Measurements from ENCODE around the gene PAX8. TPM values are rescaled to one million over a fixed set of nuclear protein-coding genes. Genes with fewer than 3 reads are reported as not detected.

Gene PAX8
- total RNA-seq, 1 donor from 2014 or later: 1.4 TPM

DNA sequence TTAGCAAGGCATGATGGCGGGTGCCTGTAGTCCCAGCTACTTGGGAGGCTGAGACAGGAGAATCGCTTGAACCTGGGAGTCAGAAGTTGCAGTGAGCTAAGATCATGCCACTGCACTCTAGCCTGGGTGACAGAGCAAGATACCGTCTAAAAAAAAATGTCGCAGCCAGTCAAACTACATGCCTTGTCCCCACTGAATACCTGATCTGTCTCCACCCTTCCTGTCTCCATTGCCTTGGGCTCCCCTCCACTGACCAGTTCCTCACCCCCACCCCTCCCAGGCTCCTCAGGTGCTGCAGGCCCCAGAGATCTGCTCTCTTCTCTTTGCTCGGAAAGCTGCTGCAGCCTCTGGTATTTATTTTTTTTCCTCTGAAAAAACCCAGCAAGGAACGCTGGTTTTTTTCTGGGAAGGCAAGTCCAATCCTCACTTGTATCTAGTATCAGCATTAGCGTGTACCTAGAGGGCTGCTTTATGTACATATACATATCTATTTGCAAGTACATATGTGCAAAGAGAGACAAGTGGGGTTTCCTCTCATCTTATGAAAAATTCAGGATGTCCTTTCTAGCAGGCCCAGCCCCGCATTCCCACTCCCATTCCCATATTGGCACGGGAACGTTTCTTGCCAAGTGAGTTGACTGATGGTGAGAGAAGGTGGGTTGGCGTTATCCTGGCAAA, 100.5 kb downstream of the PAX8 start:
- peaks cover 11% of the 10 kb centered on the region for H3K4me1 Mint-ChIP-seq (ENCODE audit: low read depth, unreplicated experiment)
- no peak overlapping the region for H3K27ac Mint-ChIP-seq (ENCODE audit: unreplicated experiment)
- DNase-seq: no peak
- peaks cover 11% of the 10 kb centered on the region for H3K27me3 Mint-ChIP-seq (ENCODE audit: unreplicated experiment)
- H3K4me3 Mint-ChIP-seq (ENCODE audit: unreplicated experiment): no peak overlapping the region
- TF ChIP-seq, protein P1, sequence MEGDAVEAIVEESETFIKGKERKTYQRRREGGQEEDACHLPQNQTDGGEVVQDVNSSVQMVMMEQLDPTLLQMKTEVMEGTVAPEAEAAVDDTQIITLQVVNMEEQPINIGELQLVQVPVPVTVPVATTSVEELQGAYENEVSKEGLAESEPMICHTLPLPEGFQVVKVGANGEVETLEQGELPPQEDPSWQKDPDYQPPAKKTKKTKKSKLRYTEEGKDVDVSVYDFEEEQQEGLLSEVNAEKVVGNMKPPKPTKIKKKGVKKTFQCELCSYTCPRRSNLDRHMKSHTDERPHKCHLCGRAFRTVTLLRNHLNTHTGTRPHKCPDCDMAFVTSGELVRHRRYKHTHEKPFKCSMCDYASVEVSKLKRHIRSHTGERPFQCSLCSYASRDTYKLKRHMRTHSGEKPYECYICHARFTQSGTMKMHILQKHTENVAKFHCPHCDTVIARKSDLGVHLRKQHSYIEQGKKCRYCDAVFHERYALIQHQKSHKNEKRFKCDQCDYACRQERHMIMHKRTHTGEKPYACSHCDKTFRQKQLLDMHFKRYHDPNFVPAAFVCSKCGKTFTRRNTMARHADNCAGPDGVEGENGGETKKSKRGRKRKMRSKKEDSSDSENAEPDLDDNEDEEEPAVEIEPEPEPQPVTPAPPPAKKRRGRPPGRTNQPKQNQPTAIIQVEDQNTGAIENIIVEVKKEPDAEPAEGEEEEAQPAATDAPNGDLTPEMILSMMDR (IDR thresholded peaks at IDR 0.05; ENCODE audit: partially characterized antibody, unreplicated experiment): no peak
- H3K36me3 Mint-ChIP-seq (ENCODE audit: unreplicated experiment): no peaks in the 10 kb centered on the region
- H3K9me3 Mint-ChIP-seq (ENCODE audit: unreplicated experiment): peaks cover 9% of the 10 kb centered on the region

DNA sequence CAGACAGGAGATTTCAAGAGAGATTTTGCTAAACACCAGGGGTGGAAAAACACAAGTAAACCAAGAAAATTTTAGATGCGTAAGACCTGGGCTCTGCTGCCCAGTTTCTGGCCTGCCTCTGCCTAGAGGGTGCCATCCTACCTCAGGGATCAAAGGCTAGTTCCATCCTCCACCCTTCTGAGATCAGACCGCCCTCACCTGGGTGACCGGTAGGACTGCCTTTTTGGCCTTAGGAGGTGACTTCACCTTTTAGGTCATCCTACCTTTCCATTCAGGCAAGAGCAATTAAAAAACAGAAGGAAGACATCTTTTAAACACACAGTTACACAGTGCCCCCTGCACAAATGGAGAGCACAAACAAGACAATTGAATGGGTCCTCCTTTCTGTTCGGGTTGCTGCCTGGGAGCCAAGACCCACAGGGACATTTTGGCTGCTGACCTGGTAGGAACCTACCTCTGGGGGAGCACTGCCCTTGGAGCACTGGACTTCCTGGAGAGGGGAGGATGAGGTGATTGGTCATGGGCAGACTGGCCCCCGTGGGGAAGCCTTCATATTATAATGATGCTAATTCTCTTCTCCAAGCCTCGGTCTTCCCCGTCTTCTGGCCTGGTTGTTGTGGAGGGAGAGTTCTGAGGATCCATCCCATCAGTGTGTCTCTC, 101.9 kb downstream of the PAX8 start:
- TF ChIP-seq, protein P1 (IDR thresholded peaks at IDR 0.05; ENCODE audit: partially characterized antibody, unreplicated experiment): no peak
- Mint-ChIP-seq H3K27me3 (ENCODE audit: unreplicated experiment) (peaks cover 8% of the 10 kb centered on the region), H3K36me3 (ENCODE audit: unreplicated experiment) (no peaks in the 10 kb centered on the region), H3K4me3 (ENCODE audit: unreplicated experiment) (no peak overlapping the region), H3K4me1 (ENCODE audit: low read depth, unreplicated experiment) (peaks cover 7% of the 10 kb centered on the region), H3K27ac (ENCODE audit: unreplicated experiment) (no peak overlapping the region), H3K9me3 (ENCODE audit: unreplicated experiment) (peaks cover 9% of the 10 kb centered on the region)
- no peak for DNase-seq

DNA sequence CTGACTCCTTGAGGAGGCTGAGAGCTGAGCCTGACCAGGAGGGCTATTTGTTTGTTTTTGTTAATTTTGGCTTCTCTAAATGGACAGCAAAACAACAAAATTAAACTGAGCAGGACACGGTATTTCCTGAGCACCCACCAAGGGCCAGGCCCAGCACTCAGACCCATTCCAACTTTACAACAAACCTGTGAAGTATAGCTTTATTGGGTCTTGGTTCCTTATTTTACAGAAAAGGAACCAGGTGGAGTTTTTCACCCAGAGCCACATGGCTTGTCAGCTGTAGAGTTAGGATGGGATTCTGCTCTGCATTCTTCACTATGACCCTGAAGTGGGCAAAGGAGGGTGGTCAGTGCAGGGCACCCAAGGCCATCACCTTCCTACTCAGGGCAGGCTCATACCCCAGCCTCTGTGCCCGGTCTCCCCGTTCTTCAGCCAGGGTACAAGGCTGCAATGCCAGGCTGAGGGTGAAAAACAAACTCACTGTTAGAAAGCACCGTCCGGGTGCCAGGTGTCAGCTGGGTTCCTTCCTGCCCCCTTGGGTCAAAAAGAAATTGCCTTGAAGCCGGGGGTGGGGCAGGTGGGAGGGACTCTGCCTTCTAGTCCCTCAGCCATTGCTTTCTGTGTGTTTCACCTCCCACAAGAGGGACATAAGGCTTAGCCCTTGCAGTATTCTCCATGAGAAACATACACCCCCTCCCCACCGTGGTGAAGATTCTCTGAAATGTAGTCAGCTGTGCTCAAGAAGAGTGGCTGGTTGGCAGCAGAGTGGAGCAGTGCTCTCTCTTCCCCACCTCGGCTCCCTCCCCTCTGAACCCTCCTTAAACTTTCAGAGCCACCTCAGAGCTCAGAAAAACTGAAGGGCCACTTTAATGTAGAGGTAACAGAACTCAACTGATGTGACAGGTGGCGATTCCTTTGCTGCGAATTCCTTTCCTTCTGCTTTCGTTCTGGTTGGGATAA, 102.7 kb downstream of the PAX8 start:
- Mint-ChIP-seq H3K36me3 (ENCODE audit: unreplicated experiment) (no peaks in the 10 kb centered on the region), H3K27ac (ENCODE audit: unreplicated experiment) (no peak overlapping the region), H3K4me1 (ENCODE audit: low read depth, unreplicated experiment) (peaks cover 6% of the 10 kb centered on the region), H3K9me3 (ENCODE audit: unreplicated experiment) (peaks cover 8% of the 10 kb centered on the region), H3K27me3 (ENCODE audit: unreplicated experiment) (peaks cover 10% of the 10 kb centered on the region), H3K4me3 (ENCODE audit: unreplicated experiment) (no peak overlapping the region)
- DNase-seq: no peak
- TF ChIP-seq, protein P1 (IDR thresholded peaks at IDR 0.05; ENCODE audit: partially characterized antibody, unreplicated experiment): no peak

DNA sequence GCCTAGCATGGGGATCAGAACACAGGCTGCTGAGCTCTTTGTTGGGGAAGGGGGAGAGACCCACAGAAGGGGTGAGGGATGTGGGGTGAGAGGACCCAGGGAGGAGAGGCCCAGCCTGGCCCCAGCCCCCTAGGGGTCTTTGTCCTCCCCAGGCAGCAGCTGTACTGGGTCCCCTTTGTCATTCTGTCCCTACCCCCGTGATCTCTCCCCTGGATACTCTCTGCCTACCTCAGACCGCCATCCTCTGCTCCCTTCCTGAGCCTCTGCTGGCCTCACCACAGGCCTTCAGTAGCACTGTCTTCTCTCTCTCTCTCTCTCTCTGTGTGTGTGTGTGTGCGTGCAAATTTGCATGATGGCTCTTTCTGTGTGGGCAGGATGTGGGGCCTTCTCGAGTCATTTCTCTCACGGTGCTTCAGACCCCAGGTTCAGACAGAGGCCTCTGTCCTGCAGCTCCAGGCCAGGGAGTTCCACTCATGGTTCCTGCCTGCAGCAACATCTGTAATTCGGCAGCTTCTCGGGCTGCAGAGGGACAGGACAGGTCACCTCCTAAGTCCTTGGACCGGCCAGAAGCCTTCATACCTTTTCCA, 103.6 kb downstream of the PAX8 start:
- Mint-ChIP-seq H3K27ac (ENCODE audit: unreplicated experiment) (no peak overlapping the region), H3K9me3 (ENCODE audit: unreplicated experiment) (peaks cover 4% of the 10 kb centered on the region), H3K36me3 (ENCODE audit: unreplicated experiment) (no peaks in the 10 kb centered on the region), H3K4me3 (ENCODE audit: unreplicated experiment) (peak overlapping the region; percentile 40), H3K27me3 (ENCODE audit: unreplicated experiment) (peaks cover 6% of the 10 kb centered on the region), H3K4me1 (ENCODE audit: low read depth, unreplicated experiment) (peaks cover 3% of the 10 kb centered on the region)
- no peak for DNase-seq
- TF ChIP-seq, protein P1 (IDR thresholded peaks at IDR 0.05; ENCODE audit: partially characterized antibody, unreplicated experiment): no peak
